RCC 7860 (cell line): ENCODE results near the gene CCDC6.

Experiments used
- DNase-seq: peaks from one replicate; pipeline ENCODE4 v3.0.0-alpha.2; 2015; ENCODE audit warnings: low spot score
- FAIRE-seq: peaks from 2 replicates; lab custom pipeline; 2012; peaks lifted over from hg19 to GRCh38; lab: Jason Lieb, UNC

Gene CCDC6

DNA sequence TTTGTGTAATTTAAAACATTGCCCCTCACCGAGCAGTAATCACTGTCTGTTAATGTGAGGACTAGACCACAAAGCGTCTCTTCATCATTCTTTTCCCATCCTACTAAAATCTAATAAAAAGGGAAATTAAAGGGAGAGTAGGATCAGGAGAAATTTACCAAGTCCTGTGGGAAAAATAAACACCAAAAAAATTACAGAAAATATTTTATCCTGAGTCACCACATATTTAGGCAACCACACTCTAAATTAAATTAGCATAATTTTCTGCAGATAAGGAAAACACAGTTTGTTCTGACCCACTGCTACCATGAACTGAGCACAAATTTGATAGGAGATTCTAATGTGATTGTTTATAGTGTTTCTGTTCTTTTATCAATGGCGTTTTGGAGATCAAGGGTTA lies 49.3 kb downstream of the CCDC6 start:
- FAIRE-seq, result no peak
- DNase-seq, result no peak

DNA sequence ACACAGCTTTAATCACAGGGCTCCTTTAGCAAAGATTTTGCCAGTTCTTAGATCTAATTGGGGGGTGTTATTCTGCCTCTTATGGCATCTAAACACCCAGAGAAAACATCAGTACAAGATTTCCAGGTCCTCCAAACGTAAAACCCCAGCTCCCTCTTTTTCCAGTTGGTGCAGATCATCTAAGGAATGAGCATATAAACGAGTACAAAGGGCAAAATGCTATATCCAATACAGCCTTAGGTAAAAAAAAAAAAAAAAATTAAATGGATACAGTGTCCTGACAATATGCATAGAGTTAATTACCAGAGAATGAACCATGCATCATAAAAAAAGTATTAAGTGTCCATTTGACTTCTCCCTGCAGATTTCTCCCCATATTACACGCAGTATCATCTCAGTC lies 50.3 kb downstream of the CCDC6 start:
- no peak for FAIRE-seq
- no peak for DNase-seq

- DNase-seq, result no peak
- no peak for FAIRE-seq
These were observed 51.8 kb downstream of the CCDC6 start for GRCh38 chr10:59854571-59854970.

DNA sequence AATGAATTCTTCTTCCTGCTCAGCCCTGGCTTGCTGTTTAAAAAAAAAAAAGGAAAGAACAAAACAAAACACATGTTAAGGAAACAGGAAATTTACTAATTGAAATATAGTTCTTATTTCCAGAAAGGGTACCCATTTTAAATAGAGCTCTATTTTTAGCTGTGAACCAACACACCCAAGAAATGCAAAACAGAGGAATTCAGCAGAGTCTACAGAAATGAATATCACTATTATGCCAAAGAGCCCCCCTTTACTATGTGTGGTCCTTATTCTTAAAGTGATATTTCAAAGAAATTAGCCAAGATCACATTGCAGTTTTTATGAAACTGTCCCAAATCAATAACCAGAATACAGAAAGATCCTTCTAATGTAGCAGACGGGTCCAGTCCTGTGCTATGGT lies 53.7 kb downstream of the CCDC6 start:
- FAIRE-seq (no peak), DNase-seq (no peak)

DNA sequence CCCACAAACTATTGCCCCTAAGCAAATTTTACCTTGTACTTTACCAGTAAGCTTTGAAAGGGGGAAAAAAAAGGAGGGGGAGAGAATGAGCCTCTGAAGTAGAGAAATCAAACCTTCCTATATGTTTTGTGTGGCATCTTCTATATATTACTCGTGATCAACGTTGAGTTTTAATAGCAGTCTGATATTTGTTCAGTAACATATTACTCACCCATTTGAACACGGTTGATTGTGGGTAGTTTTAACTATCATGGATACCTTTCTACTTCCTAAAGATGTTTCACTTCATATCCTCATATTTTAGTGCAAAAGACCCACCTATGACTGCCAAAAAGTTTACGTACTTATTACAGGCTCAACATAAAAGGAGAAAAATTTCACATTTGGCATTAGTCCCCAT lies 54.5 kb downstream of the CCDC6 start:
- FAIRE-seq, result no peak
- no peak for DNase-seq

DNA sequence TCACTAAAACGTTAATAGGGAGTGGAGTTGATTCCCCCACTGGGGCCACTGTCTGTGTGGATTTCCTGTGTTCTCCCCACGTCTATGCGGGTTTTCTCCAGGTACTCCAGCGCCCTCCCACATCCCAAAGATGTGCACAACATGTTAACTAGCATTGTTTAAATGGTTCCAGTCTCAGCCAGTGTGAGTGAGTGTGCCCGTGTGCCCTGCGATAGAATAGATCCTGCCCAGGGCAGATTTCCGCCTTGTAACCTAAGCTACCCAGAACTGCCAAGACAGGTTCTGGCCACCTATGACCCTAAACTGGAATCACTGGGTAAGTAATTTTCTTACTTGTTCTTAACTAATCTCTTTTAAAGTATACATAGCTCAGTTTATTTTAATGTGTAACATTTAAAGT lies 58.5 kb downstream of the CCDC6 start:
- DNase-seq (no peak), FAIRE-seq (no peak)

DNA sequence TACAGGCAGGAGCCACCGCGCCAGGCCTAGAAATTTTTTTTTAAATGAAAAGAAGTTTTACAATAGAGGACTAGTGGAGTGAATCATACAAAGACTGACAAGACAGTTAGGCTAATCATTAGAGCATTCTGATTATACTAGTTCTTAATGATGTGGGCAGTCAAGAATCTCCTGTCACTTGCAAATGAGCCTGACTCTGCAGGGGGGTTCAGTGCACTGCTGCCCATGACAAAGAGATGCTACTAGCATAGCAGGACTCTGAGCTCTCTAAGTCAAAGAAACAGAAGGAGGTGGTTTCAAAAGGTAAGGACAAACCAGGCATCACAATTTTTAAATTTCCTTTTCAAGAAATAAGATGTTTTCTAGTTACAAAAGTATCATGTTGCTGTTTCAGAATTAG lies 59.0 kb downstream of the CCDC6 start:
- FAIRE-seq (no peak), DNase-seq (no peak)

- DNase-seq (no peak), FAIRE-seq (no peak)
These were observed 61.9 kb downstream of the CCDC6 start for GRCh38 chr10:59844436-59844835.

DNA sequence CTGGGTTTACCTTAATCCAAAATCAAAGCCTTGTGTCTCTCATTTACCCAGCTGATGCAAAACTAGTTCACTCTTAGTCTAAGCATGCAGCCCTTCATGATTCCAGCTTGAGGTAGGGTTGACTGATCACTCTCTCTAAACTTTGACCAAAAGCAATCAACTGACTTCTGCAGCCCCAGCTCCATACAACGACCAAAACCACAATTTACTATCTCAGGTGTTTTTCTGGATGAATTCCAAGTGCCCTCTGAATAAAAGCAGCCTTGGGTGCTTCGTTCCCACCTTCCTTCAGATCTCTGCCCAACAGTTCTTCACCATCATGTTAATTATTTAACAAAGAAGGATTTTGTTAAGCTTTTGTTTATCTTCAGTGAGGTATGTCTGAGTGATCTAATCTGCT lies 62.6 kb downstream of the CCDC6 start:
- DNase-seq, result no peak

DNA sequence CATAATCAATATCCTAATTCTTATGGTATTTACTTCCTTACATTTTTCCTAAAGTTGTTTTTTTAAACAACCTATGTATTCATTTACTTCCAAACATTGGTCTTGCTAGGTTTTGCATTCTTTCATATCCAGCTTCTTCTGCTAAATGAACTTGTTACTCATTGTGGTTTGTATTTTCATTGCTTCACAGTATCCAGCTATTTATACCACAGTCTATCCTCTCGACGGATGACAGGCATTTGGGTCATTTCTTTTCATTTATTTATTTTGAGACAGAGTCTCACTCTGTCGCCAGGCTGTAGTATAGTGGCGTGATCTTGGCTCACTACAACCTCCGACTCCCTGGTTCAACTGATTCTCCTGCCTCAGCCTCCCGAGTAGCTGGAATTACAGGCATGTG lies 66.8 kb downstream of the CCDC6 start:
- DNase-seq, result no peak
- no peak for FAIRE-seq

More for the DNA sequence above, 62.6 kb downstream of the CCDC6 start:
- no peak for FAIRE-seq

- no peak for DNase-seq
- no peak for FAIRE-seq
These were observed 68.1 kb downstream of the CCDC6 start for GRCh38 chr10:59838085-59838789.

DNA sequence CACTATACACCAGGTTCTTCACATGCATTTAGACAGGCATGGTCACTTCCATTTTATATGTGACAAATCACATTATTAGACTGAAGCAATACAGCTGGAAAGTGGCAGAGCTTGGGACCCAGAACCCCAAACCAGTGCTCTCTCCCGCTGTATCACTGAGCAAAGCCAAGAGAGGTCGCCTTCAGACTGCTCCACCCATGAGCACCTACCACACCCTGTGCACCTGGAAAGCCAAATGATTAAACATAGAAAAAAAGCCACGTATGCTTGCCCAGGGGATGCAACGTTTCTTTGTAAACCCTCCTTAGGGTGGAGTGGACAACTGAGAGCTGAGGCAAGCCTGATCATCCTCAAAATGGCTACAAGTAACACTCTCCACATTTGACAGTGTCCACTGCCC lies 72.5 kb downstream of the CCDC6 start:
- DNase-seq, result no peak
- FAIRE-seq, result no peak

DNA sequence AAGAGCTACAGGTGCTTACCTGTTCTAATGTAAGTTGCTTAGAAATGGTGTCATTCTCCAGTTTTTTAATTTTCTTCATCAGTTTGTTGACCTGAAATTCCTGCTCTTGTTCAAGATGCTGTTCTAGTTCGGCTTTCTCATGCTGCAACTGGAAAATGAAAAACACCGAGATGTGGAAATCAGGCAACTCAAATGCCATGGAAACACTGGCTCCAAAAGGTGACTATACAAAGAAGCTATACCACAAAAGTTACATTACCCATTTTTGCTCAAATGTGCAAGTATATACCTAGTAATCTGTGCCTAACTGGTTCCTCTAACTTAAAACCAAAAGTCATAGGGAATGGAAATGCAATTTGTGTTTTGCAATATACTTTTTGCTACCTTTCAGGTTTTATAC lies 73.8 kb downstream of the CCDC6 start:
- FAIRE-seq (no peak), DNase-seq (no peak)

- DNase-seq (no peak), FAIRE-seq (no peak)
These were observed 74.5 kb downstream of the CCDC6 start for GRCh38 chr10:59831658-59832503.

GRCh38 chr10:59830601-59831259 lies 75.6 kb downstream of the CCDC6 start:
- DNase-seq (peak; percentile 12), FAIRE-seq (no peak)

DNA sequence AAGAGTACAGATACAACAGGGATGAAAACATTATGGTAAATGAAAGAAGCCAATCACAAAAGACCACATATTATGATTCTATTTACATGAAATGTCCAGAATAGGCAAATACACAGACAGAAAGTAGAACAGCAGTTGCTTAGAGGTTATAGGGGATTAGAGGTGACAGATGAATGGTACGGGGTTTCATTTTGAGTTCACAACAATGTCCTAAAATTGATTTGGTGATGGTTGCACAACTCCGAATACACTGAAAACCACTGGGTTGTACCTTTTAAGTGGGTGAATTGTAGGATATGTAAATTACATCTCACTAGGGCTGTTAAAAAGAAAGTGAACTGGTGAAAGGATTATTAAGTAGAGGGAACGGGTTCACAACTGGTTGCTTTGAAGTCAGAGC lies 76.8 kb downstream of the CCDC6 start:
- no peak for FAIRE-seq
- no peak for DNase-seq

DNA sequence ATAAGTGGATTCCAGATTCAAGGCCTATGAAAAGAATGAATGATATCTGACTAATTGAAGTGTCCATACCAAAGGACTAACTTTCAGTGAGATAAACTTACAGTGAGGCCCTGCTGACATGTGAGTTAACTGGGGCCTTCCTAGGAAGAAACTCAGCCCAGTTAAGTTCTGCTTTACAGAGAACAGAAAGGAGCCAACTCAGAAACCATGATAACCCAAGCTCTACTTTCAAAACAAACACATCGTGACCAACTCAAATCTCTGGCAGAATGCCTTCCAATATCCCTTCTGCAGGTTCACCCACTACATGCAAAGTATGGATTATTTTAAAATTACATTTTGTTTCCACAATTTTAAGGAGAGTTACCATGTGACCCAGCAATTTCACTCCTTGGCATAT lies 77.3 kb downstream of the CCDC6 start:
- FAIRE-seq (no peak), DNase-seq (no peak)

DNA sequence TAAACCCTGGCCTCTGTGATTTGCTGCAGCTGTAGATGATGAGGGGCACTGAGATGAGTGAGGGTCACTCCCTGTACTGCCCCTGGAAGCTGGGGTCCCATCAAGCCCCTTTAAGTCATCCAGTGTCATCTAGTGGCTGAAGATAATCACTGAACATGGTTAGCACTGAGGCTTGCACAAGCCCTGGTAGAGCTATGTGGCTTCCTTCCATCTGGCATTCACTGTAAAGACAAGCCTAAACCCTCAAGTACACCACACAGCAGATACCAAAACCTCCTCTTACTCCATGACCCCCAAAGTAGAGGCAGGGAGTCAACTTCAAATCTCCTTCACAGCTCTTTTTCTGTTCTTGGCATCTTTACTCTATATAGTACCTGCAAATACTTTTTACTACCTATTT lies 80.4 kb downstream of the CCDC6 start:
- FAIRE-seq (no peak), DNase-seq (no peak)

DNA sequence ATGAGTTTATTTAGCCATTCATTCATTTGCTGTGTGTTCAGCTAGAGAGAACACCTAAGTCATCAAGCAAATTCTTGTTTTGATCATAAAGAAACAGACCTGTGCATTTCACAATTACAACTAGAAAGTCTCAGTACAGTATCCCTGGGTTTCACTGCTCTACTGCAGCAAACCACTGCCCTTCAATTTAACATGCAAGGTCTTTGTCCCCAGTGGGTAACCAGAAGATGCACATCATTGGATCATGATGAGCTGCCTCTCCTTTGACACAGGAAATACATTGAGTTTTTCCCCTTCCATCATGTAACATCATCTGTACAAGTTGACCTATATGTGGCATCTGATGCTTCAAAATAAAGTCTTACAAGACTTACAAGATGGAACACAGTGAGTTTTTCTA lies 82.6 kb downstream of the CCDC6 start:
- FAIRE-seq, result no peak
- DNase-seq, result no peak

GRCh38 chr10:59823111-59823510 lies 83.2 kb downstream of the CCDC6 start:
- FAIRE-seq, result no peak
- DNase-seq, result no peak

GRCh38 chr10:59820471-59820870 lies 85.9 kb downstream of the CCDC6 start:
- DNase-seq, result no peak
- no peak for FAIRE-seq

DNA sequence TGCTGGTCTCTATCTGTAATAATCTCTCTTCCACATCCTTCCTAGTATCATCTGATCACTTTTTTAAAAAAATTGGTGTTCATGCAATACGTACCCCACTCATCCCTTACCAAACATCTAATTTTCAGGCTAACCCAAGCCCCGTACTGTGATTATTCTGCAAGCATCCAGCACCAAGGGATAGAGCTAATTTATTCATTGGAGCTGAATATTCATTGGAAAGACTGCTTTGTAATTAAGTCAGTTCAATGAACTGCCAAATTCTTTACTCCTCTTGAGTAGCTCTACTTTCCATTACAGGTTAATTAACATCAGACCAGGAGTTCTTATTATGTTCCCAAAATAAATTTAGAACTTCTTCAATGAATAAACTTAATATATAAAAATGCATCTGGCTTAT lies 86.7 kb downstream of the CCDC6 start:
- DNase-seq, result no peak
- FAIRE-seq, result no peak
